Measurements from ENCODE around the gene ONECUT1. TPM values are rescaled to one million over a fixed set of nuclear protein-coding genes. Genes with fewer than 3 reads are reported as not detected.

The ONECUT1 gene
- total and polyA plus RNA-seq, 10 of the 15 experiments (the other 5 are each of a cell fraction or from before 2014, with no cell fraction given): 0.28 TPM; not detected in 9

- no peak for TF ChIP-seq RELA (IDR thresholded peaks at IDR 0.05; ENCODE audit: borderline replicate concordance, partially characterized antibody)
- no peak for TF ChIP-seq PAX8 (IDR thresholded peaks at IDR 0.05)
- TF ChIP-seq CHD1 (IDR thresholded peaks at IDR 0.05; ENCODE audit: low read depth, low read length): no peak
- TF ChIP-seq REST (IDR thresholded peaks at IDR 0.05; ENCODE audit: low read depth, low read length): no peak
- no peak for TF ChIP-seq IRF5 (IDR thresholded peaks at IDR 0.05; ENCODE audit: borderline replicate concordance)
- TF ChIP-seq BMI1 (IDR thresholded peaks at IDR 0.05; ENCODE audit: borderline replicate concordance): no peak
- TF ChIP-seq EP300 (IDR thresholded peaks at IDR 0.05; ENCODE audit: borderline replicate concordance in 1 of 2, control insufficient read depth in 1 of 2, low read depth in 2 of 2, low read length in 2 of 2): no peak
These were observed 3.0 kb downstream of the ONECUT1 start (continued) for GRCh38 chr15:52787123-52787503.
